ENCODE measurements around the gene RNF135.

DNA sequence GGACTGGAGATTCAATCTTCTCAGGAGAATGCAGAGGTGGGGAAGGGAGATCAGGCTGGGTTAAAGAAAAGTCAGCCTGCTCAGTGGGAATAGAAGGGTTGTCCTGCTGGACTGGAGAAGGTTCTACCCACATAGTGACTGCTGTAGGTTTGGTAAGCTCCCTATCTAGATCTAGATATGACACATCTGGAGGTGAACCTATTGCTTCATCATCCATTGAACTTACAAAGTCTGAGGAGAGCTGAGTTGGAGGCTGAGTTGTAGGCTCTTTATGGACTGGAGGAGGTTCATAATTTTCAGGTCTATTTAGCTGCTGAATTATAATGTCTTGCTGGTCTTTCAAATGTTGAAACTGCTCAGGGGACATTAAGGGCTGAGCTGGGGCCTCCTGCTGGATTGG lies 77.9 kb downstream of the RNF135 start:
- TF ChIP-seq POLR2A (IDR thresholded peaks at IDR 0.05) (no peak), CTCF (IDR thresholded peaks at IDR 0.05 in 4 of 5, conservative IDR thresholded peaks at IDR 0.05 in 1 of 5) (no peak)

Data from gastrocnemius medialis (tissue), 4 donors.